K562 (cell line): Measurements from ENCODE around the gene BCAS3. TPM values are rescaled to one million over a fixed set of nuclear protein-coding genes. Genes with fewer than 3 reads are reported as not detected.

Experiments
- ATAC-seq: fragments of 200-7000 bp; cut with Tn5 transposase; 3 replicates; pipeline ENCODE4 v1.9.1; 2020; ENCODE audit warnings: moderate library complexity
- BruUV-seq: library from RNA; stranded (reverse); fragments of 400-500 nt; replicated peaks from 2 replicates; lab custom pipeline; 2021; lab: Mats Ljungman, UMichigan
- CTCF ChIA-PET: fragments of 300-600 bp; formaldehyde crosslinking; extraction: SDS; loops from one replicate; lab custom pipeline; 2021; ENCODE audit warnings: low intra/inter-chr PET ratio; lab: Yijun Ruan, JAX
- POLR2A ChIA-PET: fragments of 300-600, 350-650 bp; sonication (Branson Sonifier 250); formaldehyde crosslinking; extraction: SDS; loops from one replicate; lab custom pipeline; 2021; ENCODE audit warnings: antibody characterized with exemption, inconsistent platforms; lab: Yijun Ruan, JAX
- DNase-seq, 4 experiments: peaks; one replicate each; pipeline versions ENCODE4 v3.0.0 to v3.0.0-alpha.2; 2011 to 2018; ENCODE audit warnings: low spot score in 3 of 4, mixed read lengths in 3 of 4; ENCODE audit errors: extremely low read depth in 1 of 4
- FAIRE-seq: peaks from 2 replicates; lab custom pipeline; 2011; peaks lifted over from hg19 to GRCh38; lab: Jason Lieb, UNC
- H2AFZ ChIP-seq: 2 replicates; pipeline ENCODE4 v1.6.0; 2011; ENCODE audit warnings: low read depth, low read length, control low read depth, inconsistent platforms
- H3K27ac ChIP-seq: fragments of 200-600 bp; 3 replicates; pipeline ENCODE4 v1.8.0; 2011; ENCODE audit warnings: low read depth, mild to moderate bottlenecking, control low read depth, inconsistent platforms, low read length, moderate library complexity, mixed read lengths; ENCODE audit errors: extremely low read depth
- H3K27me3 ChIP-seq, 2 experiments: fragments of 300-600 bp in 1 of 2; 2 replicates in 1 of 2; 3 replicates in 1 of 2; pipeline versions ENCODE4 v1.6.0 to v1.8.0; 2011; ENCODE audit warnings: inconsistent platforms in 2 of 2, low read length in 2 of 2, mild to moderate bottlenecking in 1 of 2, mixed read lengths in 1 of 2, moderate library complexity in 1 of 2; ENCODE audit not compliant: control insufficient read depth in 2 of 2, insufficient read depth in 2 of 2
- H3K36me3 ChIP-seq: fragments of 300-600 bp; 3 replicates; pipeline ENCODE4 v1.8.0; 2011; ENCODE audit warnings: mild to moderate bottlenecking, low read length, inconsistent platforms; ENCODE audit not compliant: control insufficient read depth, insufficient read depth
- H3K4me1 ChIP-seq, 2 experiments: fragments of 200-600 bp in 1 of 2; replicated peaks in 1 of 2; 2 replicates in 1 of 2; 3 replicates in 1 of 2; pipeline versions ENCODE4 v1.5.1 to v1.8.0; 2011; ENCODE audit warnings: inconsistent platforms in 2 of 2, low read length in 2 of 2, mild to moderate bottlenecking in 1 of 2, mixed read lengths in 1 of 2, moderate library complexity in 1 of 2; ENCODE audit not compliant: control insufficient read depth in 2 of 2, insufficient read depth in 2 of 2
- H3K4me2 ChIP-seq: 2 replicates; pipeline ENCODE4 v1.6.1; 2011; ENCODE audit warnings: low read length, control low read depth, inconsistent platforms, mixed read lengths; ENCODE audit not compliant: insufficient read depth
- H3K4me3 ChIP-seq: fragments of 200-600 bp; sonication (generic), shearing (Covaris generic); 2 replicates; pipeline ENCODE4 v1.5.1; 2016; ENCODE audit warnings: control low read depth, inconsistent platforms
- H3K79me2 ChIP-seq: fragments of 200-600 bp; 3 replicates; pipeline ENCODE4 v1.8.0; 2011; ENCODE audit warnings: low read length, inconsistent platforms; ENCODE audit not compliant: control insufficient read depth, insufficient read depth
- H3K9ac ChIP-seq, 2 experiments: 2 replicates each; pipeline versions ENCODE4 v1.6.0 to v1.6.1; 2011; ENCODE audit warnings: low read depth in 2 of 2, low read length in 2 of 2, control low read depth in 1 of 2, inconsistent platforms in 1 of 2, mild to moderate bottlenecking in 1 of 2, mixed read lengths in 1 of 2; ENCODE audit not compliant: insufficient read depth in 1 of 2
- H3K9me1 ChIP-seq: one replicate; pipeline ENCODE4 v1.6.0; 2011; ENCODE audit warnings: inconsistent platforms, mild to moderate bottlenecking, low read length, moderate library complexity; ENCODE audit not compliant: control insufficient read depth, insufficient read depth
- H3K9me3 ChIP-seq: replicated peaks from 2 replicates; pipeline ENCODE4 v1.5.1; 2011; ENCODE audit warnings: low read depth, low read length, inconsistent platforms; ENCODE audit not compliant: control insufficient read depth, insufficient read depth
- H4K20me1 ChIP-seq: replicated peaks from 2 replicates; pipeline ENCODE4 v1.6.1; 2011; ENCODE audit warnings: low read length, inconsistent platforms, mixed read lengths; ENCODE audit not compliant: control insufficient read depth, insufficient read depth
- E2F3 ChIP-seq: fragments of 250-450 bp; sonication (Bioruptor Pico); IDR thresholded peaks from 2 replicates; pipeline ENCODE4 v1.4.0; 2020; ENCODE audit warnings: mild to moderate bottlenecking
- ELF1 ChIP-seq: fragments of 200-800 bp; sonication (Bioruptor generic); IDR thresholded peaks from 2 replicates; pipeline ENCODE4 v1.6.1; 2016; ENCODE audit warnings: missing genetic modification characterization, missing compliant biosample characterization
- HNRNPL ChIP-seq: fragments of 200-400 bp; formaldehyde crosslinking; IDR thresholded peaks from 2 replicates; pipeline ENCODE4 v1.6.1; 2017; ENCODE audit warnings: low read depth, mild to moderate bottlenecking, low read length
- HOXB6 ChIP-seq: fragments of 250-450 bp; sonication (Bioruptor Pico); IDR thresholded peaks from 2 replicates; pipeline ENCODE4 v1.5.1; 2022; ENCODE audit warnings: mild to moderate bottlenecking, borderline replicate concordance
- NCOA1 ChIP-seq: fragments of 450-650 bp; IDR thresholded peaks from 2 replicates; pipeline ENCODE4 v1.6.1; 2016; ENCODE audit warnings: low read depth
- NR1H2 ChIP-seq: sonication (generic); formaldehyde crosslinking; IDR thresholded peaks from 2 replicates; pipeline ENCODE4 v1.4.0; 2020; ENCODE audit warnings: mild to moderate bottlenecking, missing genetic modification reagents
- NRF1 ChIP-seq, 2 experiments: fragments of 450-650 bp; IDR thresholded peaks in 1 of 2; conservative IDR thresholded peaks in 1 of 2; 2 replicates each; pipeline ENCODE4 v1.6.1; 2014; ENCODE audit warnings: mild to moderate bottlenecking in 2 of 2
- SRSF3 ChIP-seq: fragments of 200-400 bp; formaldehyde crosslinking; IDR thresholded peaks from 2 replicates; pipeline ENCODE4 v1.6.1; 2016; ENCODE audit warnings: mild to moderate bottlenecking, low read length, moderate library complexity; ENCODE audit not compliant: insufficient read depth
- TAF15 ChIP-seq: fragments of 200-400 bp; formaldehyde crosslinking; IDR thresholded peaks from 2 replicates; pipeline ENCODE4 v1.6.1; 2017; ENCODE audit warnings: mild to moderate bottlenecking, low read depth, low read length, moderate library complexity
- ZBTB17 ChIP-seq: fragments of 450-650 bp; formaldehyde crosslinking; IDR thresholded peaks from 2 replicates; pipeline ENCODE4 v1.4.0; 2020; ENCODE audit warnings: mild to moderate bottlenecking
- ZC3H11A ChIP-seq: IDR thresholded peaks from 2 replicates; pipeline ENCODE4 v1.6.1; 2012; ENCODE audit warnings: low read depth, low read length, improper control_type of control experiment
- ZNF184 ChIP-seq: sonication (generic); formaldehyde crosslinking; IDR thresholded peaks from 2 replicates; pipeline ENCODE4 v1.5.0; 2020; ENCODE audit warnings: missing genetic modification reagents
- ZNF444 ChIP-seq: fragments of 250-450 bp; sonication (Bioruptor Pico); IDR thresholded peaks from 2 replicates; pipeline ENCODE4 v1.4.0; 2020; ENCODE audit warnings: mild to moderate bottlenecking, moderate library complexity
- WGBS: fragments of 100-300 bp; shearing (Covaris generic); methylation state at CpG from one replicate; pipeline ENCODE4 v1.1.6; 2016; ENCODE audit warnings: low coverage, mixed read lengths; ENCODE audit not compliant: insufficient coverage; ENCODE audit errors: missing lambda C conversion rate; 5-methylcytosine and 5-hydroxymethylcytosine counted together
- in situ Hi-C: fragments of 300-500 bp; cut with MboI; formaldehyde crosslinking; loops from 4 replicates; pipeline ENCODE4 v1.15.0; 2018; ENCODE audit warnings: inconsistent platforms, mixed read lengths
- intact Hi-C: fragments of 100-400 bp; cut with micrococcal nuclease; formaldehyde crosslinking; loops from 2 replicates; pipeline ENCODE4 v1.14.2; 2022
- polyA plus RNA-seq, 8 experiments: library from polyadenylated mRNA; depleted of rRNA in 4 of 8; stranded (reverse) in 5 of 8; unstranded in 3 of 8; fragments of >200 nt; fragmentation: Nextera tagmentation in 2 of 8; fragmentation: Illumina TruSeq in 1 of 8; extraction: Ambion mirVana in 2 of 8; extraction: Trizol in 1 of 8; gene quantifications; 2 replicates each; pipeline versions ENCODE4 v1.2.1 to v1.2.3, GENCODE V29; 2011 to 2014; ENCODE audit warnings: inconsistent platforms in 1 of 8, missing spikeins in 1 of 8
- total RNA-seq, 7 experiments: library from RNA; depleted of rRNA in 6 of 7; stranded (reverse); fragments of >200 nt in 6 of 7; fragmentation: Illumina TruSeq in 2 of 7; extraction: Trizol in 2 of 7; gene quantifications; 2 replicates each; pipeline versions ENCODE4 v1.2.1 to v1.2.3, GENCODE V29; 2011 to 2021; ENCODE audit warnings: low replicate concordance in 1 of 7

The BCAS3 gene
- total and polyA plus RNA-seq, 9 of the 15 experiments (the other 6 are each of a cell fraction or from before 2014, with no cell fraction given), result 1.9 to 5.5 (median 3.5) TPM

- intact Hi-C loops, result no loop called here
- POLR2A ChIA-PET, result interaction anchor here (1.3 kb wide), 1 partner anchor 45 kb away, joined by 4 read pairs; no protein-coding TSS in a partner anchor
- no peaks in the 10 kb centered on the region for H3K27me3 ChIP-seq
- H3K9me3 ChIP-seq, result no peaks in the 10 kb centered on the region
- CTCF ChIA-PET, result interaction anchor here (0.7 kb wide), 1 partner anchor 468 kb away, joined by 6 read pairs; no protein-coding TSS in a partner anchor
- in situ Hi-C loops, result no loop called here
- WGBS, result 0% methylated on average over 2 of the region's 2 CpGs
- H3K4me1 ChIP-seq, result no peaks in the 10 kb centered on the region
- BruUV-seq, result no TSS peak
- no peak overlapping the region for H3K9ac ChIP-seq
- TF ChIP-seq ZNF444, result no peak
- TF ChIP-seq ZNF184, result no peak
- no peak for TF ChIP-seq NR1H2 (CRISPR knock-in tag)
- TF ChIP-seq TAF15, result no peak
- no peak for TF ChIP-seq ELF1 (tag)
- no peak for TF ChIP-seq NCOA1
- no peak for TF ChIP-seq HNRNPL
- no peak for TF ChIP-seq NRF1 (conservative IDR thresholded peaks at IDR 0.05 in 1 of 2, IDR thresholded peaks at IDR 0.05 in 1 of 2)
- no peak for TF ChIP-seq ZBTB17
- TF ChIP-seq ZC3H11A, result no peak
- TF ChIP-seq SRSF3, result no peak
- TF ChIP-seq HOXB6, result no peak
- TF ChIP-seq E2F3 (CRISPR knock-in tag), result no peak
- TF ChIP-seq, all 486 proteins: peak for 0
- no peaks in the 10 kb centered on the region for H4K20me1 ChIP-seq
- DNase-seq (no peak), ATAC-seq (no peak), FAIRE-seq (no peak)
- no peaks in the 10 kb centered on the region for H3K9me1 ChIP-seq
- H2AFZ ChIP-seq, result no peak overlapping the region
- no peak overlapping the region for H3K27ac ChIP-seq
- H3K4me3 ChIP-seq, result no peak overlapping the region
- H3K79me2 ChIP-seq, result no peaks in the 10 kb centered on the region
- no peaks in the 10 kb centered on the region for H3K36me3 ChIP-seq
- no peak overlapping the region for H3K4me2 ChIP-seq
Observed at GRCh38 chr17:61187038-61187437, 509.4 kb downstream of the BCAS3 start.
